HepG2 (cell line): Measurements from ENCODE around the gene C2orf81. TPM values are rescaled to one million over a fixed set of nuclear protein-coding genes. Genes with fewer than 3 reads are reported as not detected.
A peak's percentile ranks its signal among the peaks of the same experiment; 100 is the strongest.

Experiments used
- ARNT ChIP-seq: fragments of 450-650 bp; IDR thresholded peaks from 2 replicates; pipeline ENCODE4 v1.6.1; 2017
- EEA1 ChIP-seq: sonication (generic); formaldehyde crosslinking; IDR thresholded peaks from 2 replicates; pipeline ENCODE4 v1.5.1; 2020; ENCODE audit warnings: mild to moderate bottlenecking, missing genetic modification reagents, borderline replicate concordance
- ELF3 ChIP-seq: IDR thresholded peaks from 2 replicates; pipeline ENCODE4 v1.6.1; 2016; ENCODE audit warnings: missing genetic modification reagents, missing compliant biosample characterization
- FOSL1 ChIP-seq: sonication (generic); formaldehyde crosslinking; IDR thresholded peaks from 2 replicates; pipeline ENCODE4 v1.9.0; 2021; ENCODE audit warnings: missing genetic modification reagents, borderline replicate concordance
- GLI4 ChIP-seq: sonication (generic); formaldehyde crosslinking; IDR thresholded peaks from 2 replicates; pipeline ENCODE4 v1.5.1; 2020; ENCODE audit warnings: missing genetic modification reagents, mild to moderate bottlenecking, moderate library complexity, borderline replicate concordance
- HDAC6 ChIP-seq: fragments of 200-600 bp; sonication (generic); IDR thresholded peaks from 2 replicates; pipeline ENCODE4 v1.7.0; 2017; ENCODE audit warnings: mild to moderate bottlenecking, antibody characterized with exemption, low read length, low read depth
- HHEX ChIP-seq: IDR thresholded peaks from 2 replicates; pipeline ENCODE4 v1.6.1; 2016; ENCODE audit warnings: control low read depth
- HMG20A ChIP-seq: IDR thresholded peaks from 2 replicates; pipeline ENCODE4 v1.6.1; 2016; ENCODE audit warnings: borderline replicate concordance
- IRF2 ChIP-seq: IDR thresholded peaks from 2 replicates; pipeline ENCODE4 v1.6.1; 2018; ENCODE audit warnings: missing genetic modification reagents, missing compliant biosample characterization
- KDM1A ChIP-seq: IDR thresholded peaks from 2 replicates; pipeline ENCODE4 v1.6.1; 2016; ENCODE audit warnings: missing compliant biosample characterization
- KDM6A ChIP-seq: IDR thresholded peaks from 2 replicates; pipeline ENCODE4 v1.6.1; 2016; ENCODE audit warnings: low read depth
- MAFG ChIP-seq: sonication (generic); formaldehyde crosslinking; IDR thresholded peaks from 2 replicates; pipeline ENCODE4 v1.5.1; 2020; ENCODE audit warnings: mild to moderate bottlenecking, missing genetic modification reagents
- NFE2L2 ChIP-seq: fragments of 150-350 bp; IDR thresholded peaks from 2 replicates; pipeline ENCODE4 v1.6.1; 2014; ENCODE audit warnings: low read length
- SMAD1 ChIP-seq: sonication (generic); formaldehyde crosslinking; IDR thresholded peaks from 2 replicates; pipeline ENCODE4 v1.4.0; 2020; ENCODE audit warnings: missing genetic modification reagents, low read depth, mild to moderate bottlenecking, borderline replicate concordance
- ZFP36 ChIP-seq: fragments of 150-350 bp; IDR thresholded peaks from 2 replicates; pipeline ENCODE4 v1.6.1; 2018; ENCODE audit warnings: borderline replicate concordance, low read length, low read depth; ENCODE audit not compliant: partially characterized antibody
- ZNF557 ChIP-seq: sonication (generic); formaldehyde crosslinking; IDR thresholded peaks from 2 replicates; pipeline ENCODE4 v1.4.0; 2020; ENCODE audit warnings: missing genetic modification reagents
- ZNF652 ChIP-seq: IDR thresholded peaks from 2 replicates; pipeline ENCODE4 v1.6.1; 2016; ENCODE audit warnings: low read depth, borderline replicate concordance
- ZNF816 ChIP-seq: sonication (generic); formaldehyde crosslinking; IDR thresholded peaks from 2 replicates; pipeline ENCODE4 v1.8.0; 2022; ENCODE audit warnings: missing genetic modification reagents, mild to moderate bottlenecking, borderline replicate concordance
- polyA plus RNA-seq, 8 experiments: library from polyadenylated mRNA; depleted of rRNA in 3 of 8; stranded (reverse) in 7 of 8; unstranded in 1 of 8; fragments of >200 nt; fragmentation: Illumina TruSeq in 4 of 8; extraction: Trizol in 4 of 8; gene quantifications; 2 replicates each; pipeline versions ENCODE4 v1.2.1 to v1.2.3, GENCODE V29; 2011 to 2016; ENCODE audit warnings: low read depth in 4 of 8, missing spikeins in 1 of 8, mixed read lengths in 1 of 8; ENCODE audit not compliant: insufficient read depth in 1 of 8
- total RNA-seq, 5 experiments: library from RNA; depleted of rRNA; stranded (reverse); fragments of >200 nt; fragmentation: Illumina TruSeq; extraction: Trizol; gene quantifications; 2 replicates each; pipeline ENCODE4 v1.2.3, GENCODE V29; 2016; ENCODE audit warnings: low read depth in 1 of 5
- TF ChIP-seq, protein P1 (sequence below): IDR thresholded peaks from 2 replicates; pipeline ENCODE4 v1.6.1; 2016; ENCODE audit warnings: low read depth, control low read depth
- TF ChIP-seq, protein P2 (sequence below): sonication (generic); formaldehyde crosslinking; IDR thresholded peaks from 2 replicates; pipeline ENCODE4 v1.4.0; 2020; ENCODE audit warnings: mild to moderate bottlenecking, missing genetic modification reagents
- TF ChIP-seq, protein P3 (sequence below): sonication (generic); formaldehyde crosslinking; IDR thresholded peaks from 2 replicates; pipeline ENCODE4 v1.8.1; 2023; ENCODE audit warnings: missing genetic modification reagents, inconsistent platforms, borderline replicate concordance
- TF ChIP-seq, protein P4 (sequence below): IDR thresholded peaks from 2 replicates; pipeline ENCODE4 v1.6.1; 2018; ENCODE audit warnings: missing genetic modification reagents

Gene C2orf81
- total and polyA plus RNA-seq, 2 of the 13 experiments (the other 11 are each of a cell fraction or from before 2014, with no cell fraction given), result 0.15 to 0.17 TPM

DNA sequence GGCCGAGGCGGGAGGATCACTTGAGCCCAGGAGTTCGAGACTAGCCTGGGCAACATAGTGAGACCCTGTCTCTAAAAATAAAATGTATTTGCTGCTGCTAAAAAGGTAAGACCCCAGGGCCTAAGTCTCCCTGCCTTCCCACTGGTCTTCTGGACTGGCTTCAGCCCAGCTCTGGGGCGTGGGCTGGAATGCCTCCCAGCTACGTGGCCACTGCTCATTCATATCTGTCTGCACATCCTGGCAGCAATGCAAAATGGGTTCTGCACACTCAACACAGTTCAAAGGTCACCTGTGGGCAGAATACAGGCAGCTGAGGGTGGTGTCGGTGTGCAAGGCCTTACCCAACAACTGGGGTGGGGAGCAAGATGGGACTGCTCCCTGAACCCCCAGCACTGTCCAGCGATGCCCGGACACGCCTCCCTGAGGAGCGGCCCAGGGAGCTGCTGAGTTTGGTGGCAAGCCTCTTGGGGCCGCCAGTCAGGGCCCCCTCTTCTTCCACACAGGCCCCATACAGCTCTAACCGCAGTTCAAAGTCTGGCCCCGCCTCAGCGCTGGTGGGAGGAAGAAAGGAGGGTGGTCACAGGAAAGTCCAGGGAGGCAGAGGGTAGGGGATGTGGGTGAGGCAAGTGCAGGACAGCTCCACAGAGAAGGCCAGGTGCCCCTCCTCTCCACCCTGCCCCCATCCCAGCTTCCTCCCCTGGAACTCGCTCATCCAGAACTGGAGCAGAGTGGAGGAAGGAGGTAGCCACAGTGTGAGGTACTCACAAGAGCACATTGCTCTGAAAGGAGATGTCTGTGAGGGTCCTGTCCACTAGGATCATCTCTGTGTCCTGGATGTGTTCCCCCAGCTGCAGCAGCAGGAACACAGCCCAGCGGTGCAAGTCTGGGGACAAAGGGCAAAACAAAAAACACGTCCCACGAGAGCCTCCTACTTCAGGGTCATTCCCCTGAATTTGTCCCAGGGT lies 8.3 kb upstream of the C2orf81 start (continued):
- TF ChIP-seq IRF2, result 0 out of 2 replicates have a peak, but pooled peaks have one; percentile 51
- TF ChIP-seq KDM1A (CRISPR knock-in tag), result 0 out of 2 replicates have a peak, but pooled peaks have one; percentile 31
- peak; percentile 64 for TF ChIP-seq HMG20A
- peak; percentile 37; the same call in 1 of the 2 replicates for TF ChIP-seq ZNF652 (CRISPR knock-in tag)
- TF ChIP-seq EEA1 (CRISPR knock-in tag), result 0 out of 2 replicates have a peak, but pooled peaks have one; percentile 78
- TF ChIP-seq GLI4, result 0 out of 2 replicates have a peak, but pooled peaks have one; percentile 27
- no peak for TF ChIP-seq ARNT
- TF ChIP-seq HHEX (CRISPR knock-in tag), result peak; percentile 48; the same call in 1 of the 2 replicates
- TF ChIP-seq SMAD1 (CRISPR knock-in tag), result peak; percentile 73
- TF ChIP-seq FOSL1 (CRISPR knock-in tag), result no peak
- TF ChIP-seq, protein P1, sequence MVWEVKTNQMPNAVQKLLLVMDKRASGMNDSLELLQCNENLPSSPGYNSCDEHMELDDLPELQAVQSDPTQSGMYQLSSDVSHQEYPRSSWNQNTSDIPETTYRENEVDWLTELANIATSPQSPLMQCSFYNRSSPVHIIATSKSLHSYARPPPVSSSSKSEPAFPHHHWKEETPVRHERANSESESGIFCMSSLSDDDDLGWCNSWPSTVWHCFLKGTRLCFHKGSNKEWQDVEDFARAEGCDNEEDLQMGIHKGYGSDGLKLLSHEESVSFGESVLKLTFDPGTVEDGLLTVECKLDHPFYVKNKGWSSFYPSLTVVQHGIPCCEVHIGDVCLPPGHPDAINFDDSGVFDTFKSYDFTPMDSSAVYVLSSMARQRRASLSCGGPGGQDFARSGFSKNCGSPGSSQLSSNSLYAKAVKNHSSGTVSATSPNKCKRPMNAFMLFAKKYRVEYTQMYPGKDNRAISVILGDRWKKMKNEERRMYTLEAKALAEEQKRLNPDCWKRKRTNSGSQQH (CRISPR knock-in tag), result 0 out of 2 replicates have a peak, but pooled peaks have one; percentile 10
- TF ChIP-seq, protein P2, sequence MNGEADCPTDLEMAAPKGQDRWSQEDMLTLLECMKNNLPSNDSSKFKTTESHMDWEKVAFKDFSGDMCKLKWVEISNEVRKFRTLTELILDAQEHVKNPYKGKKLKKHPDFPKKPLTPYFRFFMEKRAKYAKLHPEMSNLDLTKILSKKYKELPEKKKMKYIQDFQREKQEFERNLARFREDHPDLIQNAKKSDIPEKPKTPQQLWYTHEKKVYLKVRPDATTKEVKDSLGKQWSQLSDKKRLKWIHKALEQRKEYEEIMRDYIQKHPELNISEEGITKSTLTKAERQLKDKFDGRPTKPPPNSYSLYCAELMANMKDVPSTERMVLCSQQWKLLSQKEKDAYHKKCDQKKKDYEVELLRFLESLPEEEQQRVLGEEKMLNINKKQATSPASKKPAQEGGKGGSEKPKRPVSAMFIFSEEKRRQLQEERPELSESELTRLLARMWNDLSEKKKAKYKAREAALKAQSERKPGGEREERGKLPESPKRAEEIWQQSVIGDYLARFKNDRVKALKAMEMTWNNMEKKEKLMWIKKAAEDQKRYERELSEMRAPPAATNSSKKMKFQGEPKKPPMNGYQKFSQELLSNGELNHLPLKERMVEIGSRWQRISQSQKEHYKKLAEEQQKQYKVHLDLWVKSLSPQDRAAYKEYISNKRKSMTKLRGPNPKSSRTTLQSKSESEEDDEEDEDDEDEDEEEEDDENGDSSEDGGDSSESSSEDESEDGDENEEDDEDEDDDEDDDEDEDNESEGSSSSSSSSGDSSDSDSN (CRISPR knock-in tag), result peak; percentile 77
- TF ChIP-seq, protein P3, sequence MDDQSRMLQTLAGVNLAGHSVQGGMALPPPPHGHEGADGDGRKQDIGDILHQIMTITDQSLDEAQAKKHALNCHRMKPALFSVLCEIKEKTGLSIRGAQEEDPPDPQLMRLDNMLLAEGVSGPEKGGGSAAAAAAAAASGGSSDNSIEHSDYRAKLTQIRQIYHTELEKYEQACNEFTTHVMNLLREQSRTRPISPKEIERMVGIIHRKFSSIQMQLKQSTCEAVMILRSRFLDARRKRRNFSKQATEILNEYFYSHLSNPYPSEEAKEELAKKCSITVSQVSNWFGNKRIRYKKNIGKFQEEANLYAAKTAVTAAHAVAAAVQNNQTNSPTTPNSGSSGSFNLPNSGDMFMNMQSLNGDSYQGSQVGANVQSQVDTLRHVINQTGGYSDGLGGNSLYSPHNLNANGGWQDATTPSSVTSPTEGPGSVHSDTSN (CRISPR knock-in tag), result no peak
- TF ChIP-seq ZNF557, result no peak
- no peak for TF ChIP-seq HDAC6
- TF ChIP-seq NFE2L2, result no peak
- TF ChIP-seq ELF3 (CRISPR knock-in tag), result peak; percentile 55; the same call in 1 of the 2 replicates
- TF ChIP-seq KDM6A (CRISPR knock-in tag), result peak; percentile 93
- no peak for TF ChIP-seq MAFG (CRISPR knock-in tag)
- no peak for TF ChIP-seq ZNF816
- no peak for TF ChIP-seq ZFP36
- TF ChIP-seq, protein P4, sequence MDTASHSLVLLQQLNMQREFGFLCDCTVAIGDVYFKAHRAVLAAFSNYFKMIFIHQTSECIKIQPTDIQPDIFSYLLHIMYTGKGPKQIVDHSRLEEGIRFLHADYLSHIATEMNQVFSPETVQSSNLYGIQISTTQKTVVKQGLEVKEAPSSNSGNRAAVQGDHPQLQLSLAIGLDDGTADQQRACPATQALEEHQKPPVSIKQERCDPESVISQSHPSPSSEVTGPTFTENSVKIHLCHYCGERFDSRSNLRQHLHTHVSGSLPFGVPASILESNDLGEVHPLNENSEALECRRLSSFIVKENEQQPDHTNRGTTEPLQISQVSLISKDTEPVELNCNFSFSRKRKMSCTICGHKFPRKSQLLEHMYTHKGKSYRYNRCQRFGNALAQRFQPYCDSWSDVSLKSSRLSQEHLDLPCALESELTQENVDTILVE, result peak; percentile 26; the same call in 1 of the 2 replicates
